H9 (cell line): Measurements from ENCODE around the gene SGCD. TPM values are rescaled to one million over a fixed set of nuclear protein-coding genes. Genes with fewer than 3 reads are reported as not detected.

ENCODE experiments used
- DNase-seq: peaks from one replicate; pipeline ENCODE4 v3.0.0-alpha.2; 2017
- H2AFZ ChIP-seq: one replicate; pipeline ENCODE4 v1.6.1; 2013; ENCODE audit warnings: mild to moderate bottlenecking, low read length, control low read depth, moderate library complexity
- H2AK5ac ChIP-seq: 2 replicates; pipeline ENCODE4 v1.6.1; 2013; ENCODE audit warnings: low read length, control low read depth, mixed read lengths; ENCODE audit not compliant: insufficient read length
- H2BK120ac ChIP-seq: one replicate; pipeline ENCODE4 v1.6.1; 2013; ENCODE audit warnings: low read depth, mild to moderate bottlenecking, low read length, control low read depth, inconsistent platforms; ENCODE audit not compliant: poor library complexity, severe bottlenecking
- H2BK12ac ChIP-seq: 2 replicates; pipeline ENCODE4 v1.6.1; 2013; ENCODE audit warnings: low read length, control low read depth, mixed read lengths, low read depth; ENCODE audit not compliant: insufficient read length
- H2BK15ac ChIP-seq: 2 replicates; pipeline ENCODE4 v1.6.1; 2013; ENCODE audit warnings: low read depth, low read length, control low read depth
- H2BK20ac ChIP-seq: one replicate; pipeline ENCODE4 v1.6.1; 2013; ENCODE audit warnings: low read depth, mild to moderate bottlenecking, low read length, control low read depth, inconsistent platforms; ENCODE audit not compliant: poor library complexity, severe bottlenecking
- H2BK5ac ChIP-seq: 2 replicates; pipeline ENCODE4 v1.6.1; 2013; ENCODE audit warnings: low read length, control low read depth, mixed read lengths; ENCODE audit not compliant: insufficient read length
- H3K14ac ChIP-seq: 2 replicates; pipeline ENCODE4 v1.6.1; 2013; ENCODE audit warnings: low read length, control low read depth; ENCODE audit not compliant: insufficient read depth
- H3K18ac ChIP-seq: 2 replicates; pipeline ENCODE4 v1.6.1; 2013; ENCODE audit warnings: low read depth, mild to moderate bottlenecking, mixed read lengths, low read length, control low read depth; ENCODE audit not compliant: insufficient read length
- H3K23ac ChIP-seq: 2 replicates; pipeline ENCODE4 v1.6.1; 2013; ENCODE audit warnings: low read length, control low read depth, mixed read lengths, low read depth; ENCODE audit not compliant: insufficient read length
- H3K23me2 ChIP-seq: 2 replicates; pipeline ENCODE4 v1.6.1; 2013; ENCODE audit warnings: low read depth, mild to moderate bottlenecking, mixed read lengths, low read length, control low read depth; ENCODE audit not compliant: insufficient read length, poor library complexity, severe bottlenecking
- H3K27ac ChIP-seq: 2 replicates; pipeline ENCODE4 v1.5.1; 2013; ENCODE audit warnings: low read length, control low read depth, mixed read lengths, low read depth; ENCODE audit not compliant: insufficient read length
- H3K27me3 ChIP-seq: 2 replicates; pipeline ENCODE4 v1.6.1; 2013; ENCODE audit warnings: low read length, control low read depth, inconsistent platforms; ENCODE audit not compliant: insufficient read depth
- H3K4ac ChIP-seq: 2 replicates; pipeline ENCODE4 v1.6.1; 2013; ENCODE audit warnings: low read depth, mild to moderate bottlenecking, control low read depth, inconsistent platforms, low read length, moderate library complexity
- H3K4me1 ChIP-seq: 2 replicates; pipeline ENCODE4 v1.6.1; 2013; ENCODE audit warnings: low read length, control low read depth, inconsistent platforms; ENCODE audit not compliant: insufficient read depth
- H3K4me2 ChIP-seq: 2 replicates; pipeline ENCODE4 v1.6.1; 2013; ENCODE audit warnings: low read length, control low read depth, mixed read lengths; ENCODE audit not compliant: insufficient read length, insufficient read depth
- H3K56ac ChIP-seq: 2 replicates; pipeline ENCODE4 v1.6.1; 2013; ENCODE audit warnings: low read depth, mild to moderate bottlenecking, mixed read lengths, low read length, control low read depth; ENCODE audit not compliant: insufficient read length
- H3K79me1 ChIP-seq: 2 replicates; pipeline ENCODE4 v1.6.1; 2013; ENCODE audit warnings: low read depth, mild to moderate bottlenecking, moderate library complexity, low read length, control low read depth, inconsistent platforms; ENCODE audit not compliant: insufficient read depth, poor library complexity, severe bottlenecking
- H3K79me2 ChIP-seq: 2 replicates; pipeline ENCODE4 v1.6.1; 2013; ENCODE audit warnings: low read length, control low read depth, inconsistent platforms; ENCODE audit not compliant: insufficient read depth
- H3K9ac ChIP-seq: 2 replicates; pipeline ENCODE4 v1.6.1; 2013; ENCODE audit warnings: low read length, control low read depth, mixed read lengths; ENCODE audit not compliant: insufficient read length; ENCODE audit errors: extremely low read depth
- H3K9me3 ChIP-seq: one replicate; pipeline ENCODE4 v1.6.1; 2013; ENCODE audit warnings: low read depth, low read length, inconsistent platforms; ENCODE audit not compliant: control insufficient read depth
- H3T11ph ChIP-seq: one replicate; pipeline ENCODE4 v1.6.1; 2013; ENCODE audit warnings: mild to moderate bottlenecking, low read length, control low read depth, inconsistent platforms
- H4K20me1 ChIP-seq: one replicate; pipeline ENCODE4 v1.6.1; 2013; ENCODE audit not compliant: control insufficient read depth, insufficient read length, insufficient read depth
- H4K5ac ChIP-seq: 2 replicates; pipeline ENCODE4 v1.6.1; 2013; ENCODE audit warnings: low read depth, mild to moderate bottlenecking, mixed read lengths, low read length, control low read depth; ENCODE audit not compliant: insufficient read length
- H4K8ac ChIP-seq: replicated peaks from 2 replicates; pipeline ENCODE4 v1.6.1; 2013; ENCODE audit warnings: low read length, control low read depth, mixed read lengths, low read depth; ENCODE audit not compliant: insufficient read length
- H4K91ac ChIP-seq: 2 replicates; pipeline ENCODE4 v1.6.1; 2013; ENCODE audit warnings: low read depth, mild to moderate bottlenecking, moderate library complexity, mixed read lengths, low read length, control low read depth; ENCODE audit not compliant: insufficient read length
- H3K27ac Mint-ChIP-seq, 3 experiments: 2 replicates in 2 of 3; 3 replicates in 1 of 3; pipeline ENCODE4 v1.8.0; 2020 to 2021; ENCODE audit warnings: mixed read lengths in 3 of 3, mild to moderate bottlenecking in 1 of 3, moderate library complexity in 1 of 3
- H3K27me3 Mint-ChIP-seq: 2 replicates; pipeline ENCODE4 v1.8.0; 2021; ENCODE audit warnings: low read depth, mild to moderate bottlenecking, moderate library complexity, mixed read lengths
- H3K36me3 Mint-ChIP-seq, 3 experiments: 2 replicates in 2 of 3; 3 replicates in 1 of 3; pipeline ENCODE4 v1.8.0; 2020 to 2021; ENCODE audit warnings: low read depth in 3 of 3, mixed read lengths in 3 of 3; ENCODE audit not compliant: insufficient read depth in 1 of 3
- H3K4me1 Mint-ChIP-seq, 2 experiments: 2 replicates each; pipeline ENCODE4 v1.8.0; 2020; ENCODE audit warnings: mixed read lengths in 2 of 2
- H3K4me3 Mint-ChIP-seq, 2 experiments: 2 replicates in 1 of 2; 3 replicates in 1 of 2; pipeline ENCODE4 v1.8.0; 2020 to 2021; ENCODE audit warnings: mild to moderate bottlenecking in 2 of 2, mixed read lengths in 2 of 2, moderate library complexity in 1 of 2
- H3K9me3 Mint-ChIP-seq, 2 experiments: 2 replicates in 1 of 2; 3 replicates in 1 of 2; pipeline ENCODE4 v1.8.0; 2020; ENCODE audit warnings: mild to moderate bottlenecking in 2 of 2, mixed read lengths in 2 of 2, moderate library complexity in 1 of 2
- WGBS: extraction: QIAGEN DNeasy Blood & Tissue Kit; methylation state at CpG from one replicate; pipeline ENCODE4 v1.1.7; 2013; ENCODE audit warnings: missing lambda C conversion rate, low lambda C conversion rate, mixed read lengths; ENCODE audit not compliant: insufficient read length; ENCODE audit errors: extremely low coverage; 5-methylcytosine and 5-hydroxymethylcytosine counted together
- total RNA-seq: library from RNA; stranded (reverse); gene quantifications from 2 replicates; pipeline ENCODE4 v1.2.1, GENCODE V29; 2021
- TF ChIP-seq, protein P1 (sequence below): fragments of 200-600 bp; sonication (generic); conservative IDR thresholded peaks from 3 replicates; pipeline ENCODE4 v1.8.0; 2021; ENCODE audit warnings: antibody characterized with exemption, mild to moderate bottlenecking

SGCD gene
- total RNA-seq, 1 experiment from 2014 or later = 0.11 TPM

GRCh38 chr5:156778139-156778706, 451.3 kb downstream of the SGCD start:
- H3K36me3 Mint-ChIP-seq = peaks cover 0 to 5% (median 4%) of the 10 kb centered on the region in 3 experiments; a peak in 5 of 7 replicates
- no CpG with 5 or more reads among the region's 1 CpG for WGBS
- peaks cover 0 to 8% of the 10 kb centered on the region in 2 experiments; a peak in 2 of 4 replicates for H3K4me1 Mint-ChIP-seq

More at GRCh38 chr5:156778139-156778706, 451.3 kb downstream of the SGCD start:
- Histone ChIP-seq H3K9ac (no peak overlapping the region), H2AK5ac (no peak overlapping the region), H3K4me2 (no peak overlapping the region), H2AFZ (no peak overlapping the region), H2BK12ac (no peak overlapping the region), H4K5ac (no peak overlapping the region), H3K27ac (no peak overlapping the region), H3K56ac (no peak overlapping the region), H4K20me1 (no peaks in the 10 kb centered on the region), H2BK15ac (no peak overlapping the region), H2BK20ac (no peak overlapping the region), H3K18ac (no peak overlapping the region), H3K14ac (no peak overlapping the region), H4K91ac (no peak overlapping the region), H3T11ph (no peak overlapping the region), H4K8ac (no peak overlapping the region), H3K9me3 (no peaks in the 10 kb centered on the region), H2BK5ac (no peak overlapping the region), H3K4me1 (no peaks in the 10 kb centered on the region), H3K23me2 (no peaks in the 10 kb centered on the region), H3K23ac (no peak overlapping the region), H3K4ac (no peak overlapping the region), H3K27me3 (no peaks in the 10 kb centered on the region), H3K79me1 (no peaks in the 10 kb centered on the region), H2BK120ac (no peak overlapping the region), H3K79me2 (no peaks in the 10 kb centered on the region)
- H3K27ac Mint-ChIP-seq = no peak overlapping the region
- H3K9me3 Mint-ChIP-seq = peaks cover 0 to 4% of the 10 kb centered on the region in 2 experiments; a peak in 2 of 5 replicates
- H3K27me3 Mint-ChIP-seq = no peaks in the 10 kb centered on the region
- H3K4me3 Mint-ChIP-seq = no peak overlapping the region
- no peak for DNase-seq
- TF ChIP-seq, protein P1, sequence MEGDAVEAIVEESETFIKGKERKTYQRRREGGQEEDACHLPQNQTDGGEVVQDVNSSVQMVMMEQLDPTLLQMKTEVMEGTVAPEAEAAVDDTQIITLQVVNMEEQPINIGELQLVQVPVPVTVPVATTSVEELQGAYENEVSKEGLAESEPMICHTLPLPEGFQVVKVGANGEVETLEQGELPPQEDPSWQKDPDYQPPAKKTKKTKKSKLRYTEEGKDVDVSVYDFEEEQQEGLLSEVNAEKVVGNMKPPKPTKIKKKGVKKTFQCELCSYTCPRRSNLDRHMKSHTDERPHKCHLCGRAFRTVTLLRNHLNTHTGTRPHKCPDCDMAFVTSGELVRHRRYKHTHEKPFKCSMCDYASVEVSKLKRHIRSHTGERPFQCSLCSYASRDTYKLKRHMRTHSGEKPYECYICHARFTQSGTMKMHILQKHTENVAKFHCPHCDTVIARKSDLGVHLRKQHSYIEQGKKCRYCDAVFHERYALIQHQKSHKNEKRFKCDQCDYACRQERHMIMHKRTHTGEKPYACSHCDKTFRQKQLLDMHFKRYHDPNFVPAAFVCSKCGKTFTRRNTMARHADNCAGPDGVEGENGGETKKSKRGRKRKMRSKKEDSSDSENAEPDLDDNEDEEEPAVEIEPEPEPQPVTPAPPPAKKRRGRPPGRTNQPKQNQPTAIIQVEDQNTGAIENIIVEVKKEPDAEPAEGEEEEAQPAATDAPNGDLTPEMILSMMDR = no peak
